ENCODE results near the gene DAZL.

DAZL gene

DNA sequence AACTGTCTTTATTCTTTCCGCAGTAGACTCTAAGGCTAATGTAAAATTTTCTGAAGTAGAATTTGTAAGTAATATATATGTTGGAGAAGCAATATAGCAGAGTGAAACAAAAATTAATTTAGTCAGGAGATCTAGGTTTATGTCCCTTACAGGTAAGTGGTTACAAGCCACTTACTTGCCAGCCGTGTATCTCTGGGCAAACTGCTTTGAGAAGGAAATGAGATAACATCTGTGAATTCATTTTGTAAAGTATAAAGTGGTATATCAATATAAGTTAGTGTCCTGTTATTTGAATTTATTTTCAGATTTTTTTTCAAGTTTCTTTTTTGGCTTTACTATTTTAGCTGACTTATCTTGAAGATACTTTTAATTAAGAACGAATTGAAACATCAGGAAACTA is 5.5 kb downstream of the DAZL start:
- H3K4me3 ChIP-seq (ENCODE audit: low read length), result no peak overlapping the region
- H3K9me3 ChIP-seq (ENCODE audit: control insufficient read depth, insufficient read depth, low read length), result no peaks in the 10 kb centered on the region
- no peaks in the 10 kb centered on the region for H3K79me2 ChIP-seq (ENCODE audit: control insufficient read depth, low read length)
- no peak overlapping the region for H3K4me2 ChIP-seq (ENCODE audit: low read length)
- H3F3A ChIP-seq (ENCODE audit: control insufficient read depth, insufficient read depth), result no peaks in the 10 kb centered on the region; the same call in 1 of the 2 replicates
- no peak overlapping the region for H3K27ac ChIP-seq (ENCODE audit: low read depth, low read length)
- no peaks in the 10 kb centered on the region for H3K9me2 ChIP-seq (replicated peaks; ENCODE audit: control insufficient read depth, low read length)
- no peak for TF ChIP-seq EZH2phosphoT487 (IDR thresholded peaks at IDR 0.05; ENCODE audit: borderline replicate concordance, low read length)
- TF ChIP-seq, protein P1, sequence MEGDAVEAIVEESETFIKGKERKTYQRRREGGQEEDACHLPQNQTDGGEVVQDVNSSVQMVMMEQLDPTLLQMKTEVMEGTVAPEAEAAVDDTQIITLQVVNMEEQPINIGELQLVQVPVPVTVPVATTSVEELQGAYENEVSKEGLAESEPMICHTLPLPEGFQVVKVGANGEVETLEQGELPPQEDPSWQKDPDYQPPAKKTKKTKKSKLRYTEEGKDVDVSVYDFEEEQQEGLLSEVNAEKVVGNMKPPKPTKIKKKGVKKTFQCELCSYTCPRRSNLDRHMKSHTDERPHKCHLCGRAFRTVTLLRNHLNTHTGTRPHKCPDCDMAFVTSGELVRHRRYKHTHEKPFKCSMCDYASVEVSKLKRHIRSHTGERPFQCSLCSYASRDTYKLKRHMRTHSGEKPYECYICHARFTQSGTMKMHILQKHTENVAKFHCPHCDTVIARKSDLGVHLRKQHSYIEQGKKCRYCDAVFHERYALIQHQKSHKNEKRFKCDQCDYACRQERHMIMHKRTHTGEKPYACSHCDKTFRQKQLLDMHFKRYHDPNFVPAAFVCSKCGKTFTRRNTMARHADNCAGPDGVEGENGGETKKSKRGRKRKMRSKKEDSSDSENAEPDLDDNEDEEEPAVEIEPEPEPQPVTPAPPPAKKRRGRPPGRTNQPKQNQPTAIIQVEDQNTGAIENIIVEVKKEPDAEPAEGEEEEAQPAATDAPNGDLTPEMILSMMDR (IDR thresholded peaks at IDR 0.05; ENCODE audit: low read depth, low read length, poor library complexity, severe bottlenecking), result no peak
- no peaks in the 10 kb centered on the region for H4K20me1 ChIP-seq (ENCODE audit: control insufficient read depth, insufficient read depth, low read depth, low read length)
- no peaks in the 10 kb centered on the region for H3K4me1 ChIP-seq (ENCODE audit: control insufficient read depth, low read length)
- no peaks in the 10 kb centered on the region for H3K36me3 ChIP-seq (ENCODE audit: control insufficient read depth, low read length)
- H3K27me3 ChIP-seq (ENCODE audit: control insufficient read depth, low read length), result no peaks in the 10 kb centered on the region

DNA sequence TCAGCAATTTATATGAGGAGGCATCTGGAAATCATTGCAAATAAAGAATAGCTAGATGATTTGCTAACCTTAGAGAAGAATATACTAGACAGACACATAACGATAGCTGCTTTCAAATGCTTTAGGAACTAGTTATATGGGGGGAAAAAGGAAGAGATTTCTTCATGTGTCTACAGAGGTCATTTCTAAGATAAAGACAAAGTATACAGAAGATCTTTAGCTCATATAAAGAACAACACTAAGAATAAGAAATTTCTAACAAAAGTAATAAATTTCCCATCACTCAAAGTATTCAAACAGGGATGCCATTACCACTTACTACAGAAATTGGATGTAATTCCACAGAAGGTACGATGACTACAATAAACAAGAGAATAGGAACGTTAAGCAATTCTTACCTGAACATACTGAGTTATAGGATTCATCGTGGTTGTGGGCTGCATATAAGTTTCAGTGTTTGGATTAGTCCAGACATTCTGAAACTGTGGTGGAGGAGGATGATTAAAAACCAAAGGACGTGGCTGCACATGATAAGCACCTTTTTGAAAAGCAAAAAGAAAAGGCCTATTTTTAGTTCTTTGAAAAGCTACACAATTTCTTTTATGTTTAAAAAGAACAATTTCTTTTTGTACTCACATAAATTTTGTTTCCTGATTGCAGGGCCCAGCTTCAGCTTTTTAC is 8.7 kb downstream of the DAZL start:
- Histone ChIP-seq H3K4me2 (ENCODE audit: low read length) (no peak overlapping the region), H3K79me2 (ENCODE audit: control insufficient read depth, low read length) (no peaks in the 10 kb centered on the region), H3K27me3 (ENCODE audit: control insufficient read depth, low read length) (no peaks in the 10 kb centered on the region), H3F3A (ENCODE audit: control insufficient read depth, insufficient read depth) (no peaks in the 10 kb centered on the region; the same call in 1 of the 2 replicates), H3K4me1 (ENCODE audit: control insufficient read depth, low read length) (no peaks in the 10 kb centered on the region), H3K4me3 (ENCODE audit: low read length) (no peak overlapping the region), H4K20me1 (ENCODE audit: control insufficient read depth, insufficient read depth, low read depth, low read length) (no peaks in the 10 kb centered on the region), H3K27ac (ENCODE audit: low read depth, low read length) (no peak overlapping the region), H3K9me2 (replicated peaks; ENCODE audit: control insufficient read depth, low read length) (no peaks in the 10 kb centered on the region), H3K9me3 (ENCODE audit: control insufficient read depth, insufficient read depth, low read length) (no peaks in the 10 kb centered on the region), H3K36me3 (ENCODE audit: control insufficient read depth, low read length) (no peaks in the 10 kb centered on the region)
- TF ChIP-seq, protein P1 (IDR thresholded peaks at IDR 0.05; ENCODE audit: low read depth, low read length, poor library complexity, severe bottlenecking), result no peak
- TF ChIP-seq EZH2phosphoT487 (IDR thresholded peaks at IDR 0.05; ENCODE audit: borderline replicate concordance, low read length), result no peak

DNA sequence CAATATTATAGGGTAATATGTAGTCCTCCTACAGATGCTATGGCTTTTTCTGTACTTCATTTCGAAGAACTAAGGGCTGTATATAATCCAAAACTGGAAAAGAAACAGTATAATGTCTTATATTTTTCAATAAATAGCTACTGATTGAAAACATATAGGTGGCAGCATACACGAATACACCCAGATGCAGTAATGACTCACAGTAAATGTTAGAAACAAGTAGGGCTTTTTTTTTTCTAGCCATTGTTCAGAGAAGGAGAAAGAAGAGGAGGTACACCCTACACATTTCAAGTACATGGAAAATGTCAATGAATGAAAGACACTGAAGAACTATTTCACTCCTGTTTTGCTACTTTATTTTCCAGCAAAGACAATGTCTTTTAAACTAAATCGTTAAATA is 9.4 kb downstream of the DAZL start:
- H3K27me3 ChIP-seq (ENCODE audit: control insufficient read depth, low read length), result no peaks in the 10 kb centered on the region
- H4K20me1 ChIP-seq (ENCODE audit: control insufficient read depth, insufficient read depth, low read depth, low read length), result no peaks in the 10 kb centered on the region
- H3K27ac ChIP-seq (ENCODE audit: low read depth, low read length), result no peak overlapping the region
- no peaks in the 10 kb centered on the region; the same call in 1 of the 2 replicates for H3F3A ChIP-seq (ENCODE audit: control insufficient read depth, insufficient read depth)
- no peaks in the 10 kb centered on the region for H3K36me3 ChIP-seq (ENCODE audit: control insufficient read depth, low read length)
- TF ChIP-seq EZH2phosphoT487 (IDR thresholded peaks at IDR 0.05; ENCODE audit: borderline replicate concordance, low read length), result no peak
- TF ChIP-seq, protein P1 (IDR thresholded peaks at IDR 0.05; ENCODE audit: low read depth, low read length, poor library complexity, severe bottlenecking), result peak; percentile 18
- no peak overlapping the region for H3K4me2 ChIP-seq (ENCODE audit: low read length)
- H3K9me2 ChIP-seq (replicated peaks; ENCODE audit: control insufficient read depth, low read length), result no peaks in the 10 kb centered on the region
- peaks cover under 1% of the 10 kb centered on the region; the same call in 1 of the 2 replicates for H3K4me1 ChIP-seq (ENCODE audit: control insufficient read depth, low read length)
- no peaks in the 10 kb centered on the region for H3K9me3 ChIP-seq (ENCODE audit: control insufficient read depth, insufficient read depth, low read length)
- no peaks in the 10 kb centered on the region for H3K79me2 ChIP-seq (ENCODE audit: control insufficient read depth, low read length)
- no peak overlapping the region for H3K4me3 ChIP-seq (ENCODE audit: low read length)
